ENCODE data around the gene TMEM150B. TPM values are rescaled to one million over a fixed set of nuclear protein-coding genes. Genes with fewer than 3 reads are reported as not detected.

The TMEM150B gene
- total RNA-seq, 3 donors from 2014 or later (not counting 1 experiment from before 2014, with no cell fraction given) = 0.87 to 2.1 TPM; not detected in 1

GRCh38 chr19:55301459-55302317 lies 23.5 kb downstream of the TMEM150B start:
- ATAC-seq (peak; percentile 93 to 95 (median 94)), DNase-seq (peak; percentile 96)
- H3K36me3 ChIP-seq (ENCODE audit: control insufficient read depth, insufficient read depth, low read length) = no peaks in the 10 kb centered on the region
- no peaks in the 10 kb centered on the region for H3K27me3 ChIP-seq (ENCODE audit: control insufficient read depth, insufficient read depth, low read length)
- peak overlapping the region; percentile 75 to 92 for H3K27ac Mint-ChIP-seq
- peak; percentile 90 for TF ChIP-seq CTCF (IDR thresholded peaks at IDR 0.05)
- 11% methylated on average over 41 of the region's 42 CpGs for WGBS (ENCODE audit: insufficient coverage)
- peak overlapping the region; percentile 46 for H3K27ac ChIP-seq (ENCODE audit: low read length)
- peak overlapping the region; percentile 84 for H3K4me3 Mint-ChIP-seq
- no peaks in the 10 kb centered on the region for H3K36me3 Mint-ChIP-seq
- no peaks in the 10 kb centered on the region for H3K27me3 Mint-ChIP-seq (ENCODE audit: low read depth in 2 of 2)
- intact Hi-C loops (cut with micrococcal nuclease) = loop anchor here (1.0 to 2.0 kb wide), 3 partner anchors 37 to 117 kb away; partner anchors contain the start of genes KMT5C, RPL28 and TMEM238
- H3K4me1 Mint-ChIP-seq = peaks cover 0 to 13% of the 10 kb centered on the region in 2 donors
- peak overlapping the region; percentile 35 for H3K4me3 ChIP-seq (ENCODE audit: low read length)
- H3K9me3 ChIP-seq (ENCODE audit: control insufficient read depth, insufficient read depth, low read length) = no peaks in the 10 kb centered on the region
- no peaks in the 10 kb centered on the region for H3K9me3 Mint-ChIP-seq
- peaks cover 15% of the 10 kb centered on the region for H3K4me1 ChIP-seq (ENCODE audit: control insufficient read depth, insufficient read depth, low read length)

- Histone ChIP-seq H3K4me3 (ENCODE audit: low read length) (no peak overlapping the region), H3K9me3 (ENCODE audit: control insufficient read depth, insufficient read depth, low read length) (no peaks in the 10 kb centered on the region), H3K27me3 (ENCODE audit: control insufficient read depth, insufficient read depth, low read length) (no peaks in the 10 kb centered on the region), H3K4me1 (ENCODE audit: control insufficient read depth, insufficient read depth, low read length) (peaks cover 15% of the 10 kb centered on the region), H3K36me3 (ENCODE audit: control insufficient read depth, insufficient read depth, low read length) (no peaks in the 10 kb centered on the region), H3K27ac (ENCODE audit: low read length) (no peak overlapping the region)
- DNase-seq = no peak
- TF ChIP-seq CTCF (IDR thresholded peaks at IDR 0.05) = no peak
- 91% methylated on average over 15 of the region's 15 CpGs for WGBS (ENCODE audit: insufficient coverage)
- H3K4me3 Mint-ChIP-seq = no peak overlapping the region
- peak overlapping the region in 1 of 2 donors; percentile 92 for H3K27ac Mint-ChIP-seq
- no peaks in the 10 kb centered on the region for H3K9me3 Mint-ChIP-seq
- peaks cover 0 to 13% of the 10 kb centered on the region in 2 donors for H3K4me1 Mint-ChIP-seq
- no peaks in the 10 kb centered on the region for H3K27me3 Mint-ChIP-seq (ENCODE audit: low read depth in 2 of 2)
- H3K36me3 Mint-ChIP-seq = no peaks in the 10 kb centered on the region
- ATAC-seq = no peak
- intact Hi-C loops (cut with micrococcal nuclease) = loop anchor here (2.0 kb wide), 2 partner anchors 38 to 84 kb away; partner anchors contain the start of genes KMT5C, RPL28 and TMEM238
Observed at GRCh38 chr19:55300886-55301458, 24.2 kb downstream of the TMEM150B start.

GRCh38 chr19:55299991-55300390 lies 25.1 kb downstream of the TMEM150B start:
- Mint-ChIP-seq H3K4me3 (no peak overlapping the region), H3K36me3 (no peaks in the 10 kb centered on the region), H3K27ac (no peak overlapping the region), H3K9me3 (no peaks in the 10 kb centered on the region), H3K27me3 (ENCODE audit: low read depth in 2 of 2) (no peaks in the 10 kb centered on the region), H3K4me1 (peaks cover 0 to 13% of the 10 kb centered on the region in 2 donors)
- Histone ChIP-seq H3K4me1 (ENCODE audit: control insufficient read depth, insufficient read depth, low read length) (peaks cover 15% of the 10 kb centered on the region), H3K27me3 (ENCODE audit: control insufficient read depth, insufficient read depth, low read length) (no peaks in the 10 kb centered on the region), H3K27ac (ENCODE audit: low read length) (no peak overlapping the region), H3K9me3 (ENCODE audit: control insufficient read depth, insufficient read depth, low read length) (no peaks in the 10 kb centered on the region), H3K4me3 (ENCODE audit: low read length) (no peak overlapping the region), H3K36me3 (ENCODE audit: control insufficient read depth, insufficient read depth, low read length) (no peaks in the 10 kb centered on the region)
- WGBS (ENCODE audit: insufficient coverage) = 83% methylated on average over 10 of the region's 10 CpGs
- ATAC-seq = no peak
- intact Hi-C loops (cut with micrococcal nuclease) = loop anchor here (2.0 kb wide), 2 partner anchors 39 to 85 kb away; partner anchors contain the start of genes KMT5C, RPL28 and TMEM238
- DNase-seq = no peak
- TF ChIP-seq CTCF (IDR thresholded peaks at IDR 0.05) = no peak

Data from natural killer cell (primary cell).